Mucosa of descending colon (tissue), 3 donors: ENCODE results near the gene GATA5. TPM values are rescaled to one million over a fixed set of nuclear protein-coding genes. Genes with fewer than 3 reads are reported as not detected.
A peak's percentile ranks its signal among the peaks of the same experiment; 100 is the strongest.

Experiments
- ATAC-seq: fragments of 200-7000 bp; cut with Tn5 transposase; one replicate; pipeline ENCODE4 v1.9.1; 2020; ENCODE audit warnings: mild to moderate bottlenecking, moderate library complexity
- DNase-seq, 3 donors: peaks; one replicate each; pipeline ENCODE4 v3.0.0-alpha.2; 2020
- H3K36me3 ChIP-seq: fragments of 200-600 bp; one replicate; pipeline ENCODE4 v1.8.0; 2021; ENCODE audit warnings: low read depth, mild to moderate bottlenecking
- H3K4me1 ChIP-seq: fragments of 200-600 bp; one replicate; pipeline ENCODE4 v1.8.0; 2021; ENCODE audit warnings: low read depth, mild to moderate bottlenecking
- H3K4me3 ChIP-seq: fragments of 200-600 bp; one replicate; pipeline ENCODE4 v1.8.0; 2021; ENCODE audit warnings: mild to moderate bottlenecking
- H3K9me3 ChIP-seq: fragments of 200-600 bp; one replicate; pipeline ENCODE4 v1.8.0; 2021; ENCODE audit warnings: mild to moderate bottlenecking
- CTCF ChIP-seq: fragments of 200-600 bp; IDR thresholded peaks from one replicate; pipeline ENCODE4 v1.8.0; 2022; ENCODE audit warnings: antibody characterized with exemption, mild to moderate bottlenecking
- intact Hi-C, 2 donors: fragments of 100-400 bp; cut with DNase I in 1 of 2; cut with micrococcal nuclease in 1 of 2; formaldehyde crosslinking; loops; one replicate each; pipeline versions ENCODE4 v1.11.0 to v1.11.1; 2022; cut with DNase I, micrococcal nuclease
- total RNA-seq, 3 donors: library from RNA; stranded (reverse); fragmentation: NEBNext Ultra II Directional in 2 of 3; extraction: Animal tissue kit (Norgen Biotek cat#: 25700) in 2 of 3; gene quantifications; one replicate each; pipeline versions ENCODE4 v1.2.1 to v1.2.4, GENCODE V29; 2021 to 2023
- donor health status: DM: no; HTN: no; CAD: no; lungs with moderate emphysema.
- donor health status: DM: no; HTN: no; CAD: no.
- donor health status: DM: no; HTN: yes; CAD: no.

The GATA5 gene
- total RNA-seq, 3 donors from 2014 or later = 0.14 to 0.22 TPM; not detected in 1

- no peaks in the 10 kb centered on the region for H3K9me3 ChIP-seq
- no peak for DNase-seq
- TF ChIP-seq CTCF = no peak
- H3K4me3 ChIP-seq = no peak overlapping the region
- H3K4me1 ChIP-seq = no peaks in the 10 kb centered on the region
- intact Hi-C loops = no loop called here
- no peaks in the 10 kb centered on the region for H3K36me3 ChIP-seq
- ATAC-seq = no peak
These were observed 14.1 kb upstream of the GATA5 start for GRCh38 chr20:62489932-62490263.

- no peaks in the 10 kb centered on the region for H3K4me1 ChIP-seq
- no peak overlapping the region for H3K4me3 ChIP-seq
- H3K9me3 ChIP-seq = no peaks in the 10 kb centered on the region
- intact Hi-C loops = no loop called here
- peak; percentile 89 for ATAC-seq
- no peak for TF ChIP-seq CTCF
- H3K36me3 ChIP-seq = no peaks in the 10 kb centered on the region
- peak in 1 of 3 donors; percentile 15 for DNase-seq
These were observed 13.6 kb upstream of the GATA5 start for GRCh38 chr20:62489186-62489931.

- no peak for DNase-seq
- no peak for TF ChIP-seq CTCF
These were observed 12.7 kb upstream of the GATA5 start for GRCh38 chr20:62488470-62488869.

GRCh38 chr20:62487561-62488354 is 12.0 kb upstream of the GATA5 start:
- intact Hi-C loops = no loop called here
- no peak overlapping the region for H3K4me3 ChIP-seq
- ATAC-seq (no peak), DNase-seq (no peak)
- H3K9me3 ChIP-seq = no peaks in the 10 kb centered on the region
- no peaks in the 10 kb centered on the region for H3K4me1 ChIP-seq
- TF ChIP-seq CTCF = no peak
- H3K36me3 ChIP-seq = no peaks in the 10 kb centered on the region

More at GRCh38 chr20:62488470-62488869, 12.7 kb upstream of the GATA5 start:
- no peaks in the 10 kb centered on the region for H3K4me1 ChIP-seq
- no peaks in the 10 kb centered on the region for H3K9me3 ChIP-seq
- H3K4me3 ChIP-seq = no peak overlapping the region
- ATAC-seq = no peak
- H3K36me3 ChIP-seq = no peaks in the 10 kb centered on the region
- intact Hi-C loops = no loop called here

GRCh38 chr20:62487118-62487517 is 11.3 kb upstream of the GATA5 start:
- ATAC-seq (no peak), DNase-seq (no peak)
- intact Hi-C loops = no loop called here
- Histone ChIP-seq H3K4me1 (no peaks in the 10 kb centered on the region), H3K4me3 (no peak overlapping the region), H3K36me3 (no peaks in the 10 kb centered on the region), H3K9me3 (no peaks in the 10 kb centered on the region)
- no peak for TF ChIP-seq CTCF
